H9 (cell line): ENCODE results near the gene TMPRSS9. TPM values are rescaled to one million over a fixed set of nuclear protein-coding genes. Genes with fewer than 3 reads are reported as not detected.

ENCODE experiments used
- DNase-seq: peaks from one replicate; pipeline ENCODE4 v3.0.0-alpha.2; 2017
- H2AFZ ChIP-seq: one replicate; pipeline ENCODE4 v1.6.1; 2013; ENCODE audit warnings: mild to moderate bottlenecking, low read length, control low read depth, moderate library complexity
- H2AK5ac ChIP-seq: 2 replicates; pipeline ENCODE4 v1.6.1; 2013; ENCODE audit warnings: low read length, control low read depth, mixed read lengths; ENCODE audit not compliant: insufficient read length
- H2BK120ac ChIP-seq: one replicate; pipeline ENCODE4 v1.6.1; 2013; ENCODE audit warnings: low read depth, mild to moderate bottlenecking, low read length, control low read depth, inconsistent platforms; ENCODE audit not compliant: poor library complexity, severe bottlenecking
- H2BK12ac ChIP-seq: 2 replicates; pipeline ENCODE4 v1.6.1; 2013; ENCODE audit warnings: low read length, control low read depth, mixed read lengths, low read depth; ENCODE audit not compliant: insufficient read length
- H2BK15ac ChIP-seq: 2 replicates; pipeline ENCODE4 v1.6.1; 2013; ENCODE audit warnings: low read depth, low read length, control low read depth
- H2BK20ac ChIP-seq: one replicate; pipeline ENCODE4 v1.6.1; 2013; ENCODE audit warnings: low read depth, mild to moderate bottlenecking, low read length, control low read depth, inconsistent platforms; ENCODE audit not compliant: poor library complexity, severe bottlenecking
- H2BK5ac ChIP-seq: 2 replicates; pipeline ENCODE4 v1.6.1; 2013; ENCODE audit warnings: low read length, control low read depth, mixed read lengths; ENCODE audit not compliant: insufficient read length
- H3K14ac ChIP-seq: 2 replicates; pipeline ENCODE4 v1.6.1; 2013; ENCODE audit warnings: low read length, control low read depth; ENCODE audit not compliant: insufficient read depth
- H3K18ac ChIP-seq: 2 replicates; pipeline ENCODE4 v1.6.1; 2013; ENCODE audit warnings: low read depth, mild to moderate bottlenecking, mixed read lengths, low read length, control low read depth; ENCODE audit not compliant: insufficient read length
- H3K23ac ChIP-seq: 2 replicates; pipeline ENCODE4 v1.6.1; 2013; ENCODE audit warnings: low read length, control low read depth, mixed read lengths, low read depth; ENCODE audit not compliant: insufficient read length
- H3K23me2 ChIP-seq: 2 replicates; pipeline ENCODE4 v1.6.1; 2013; ENCODE audit warnings: low read depth, mild to moderate bottlenecking, mixed read lengths, low read length, control low read depth; ENCODE audit not compliant: insufficient read length, poor library complexity, severe bottlenecking
- H3K27ac ChIP-seq: 2 replicates; pipeline ENCODE4 v1.5.1; 2013; ENCODE audit warnings: low read length, control low read depth, mixed read lengths, low read depth; ENCODE audit not compliant: insufficient read length
- H3K27me3 ChIP-seq: 2 replicates; pipeline ENCODE4 v1.6.1; 2013; ENCODE audit warnings: low read length, control low read depth, inconsistent platforms; ENCODE audit not compliant: insufficient read depth
- H3K4ac ChIP-seq: 2 replicates; pipeline ENCODE4 v1.6.1; 2013; ENCODE audit warnings: low read depth, mild to moderate bottlenecking, control low read depth, inconsistent platforms, low read length, moderate library complexity
- H3K4me1 ChIP-seq: 2 replicates; pipeline ENCODE4 v1.6.1; 2013; ENCODE audit warnings: low read length, control low read depth, inconsistent platforms; ENCODE audit not compliant: insufficient read depth
- H3K4me2 ChIP-seq: 2 replicates; pipeline ENCODE4 v1.6.1; 2013; ENCODE audit warnings: low read length, control low read depth, mixed read lengths; ENCODE audit not compliant: insufficient read length, insufficient read depth
- H3K56ac ChIP-seq: 2 replicates; pipeline ENCODE4 v1.6.1; 2013; ENCODE audit warnings: low read depth, mild to moderate bottlenecking, mixed read lengths, low read length, control low read depth; ENCODE audit not compliant: insufficient read length
- H3K79me1 ChIP-seq: 2 replicates; pipeline ENCODE4 v1.6.1; 2013; ENCODE audit warnings: low read depth, mild to moderate bottlenecking, moderate library complexity, low read length, control low read depth, inconsistent platforms; ENCODE audit not compliant: insufficient read depth, poor library complexity, severe bottlenecking
- H3K79me2 ChIP-seq: 2 replicates; pipeline ENCODE4 v1.6.1; 2013; ENCODE audit warnings: low read length, control low read depth, inconsistent platforms; ENCODE audit not compliant: insufficient read depth
- H3K9ac ChIP-seq: 2 replicates; pipeline ENCODE4 v1.6.1; 2013; ENCODE audit warnings: low read length, control low read depth, mixed read lengths; ENCODE audit not compliant: insufficient read length; ENCODE audit errors: extremely low read depth
- H3K9me3 ChIP-seq: one replicate; pipeline ENCODE4 v1.6.1; 2013; ENCODE audit warnings: low read depth, low read length, inconsistent platforms; ENCODE audit not compliant: control insufficient read depth
- H3T11ph ChIP-seq: one replicate; pipeline ENCODE4 v1.6.1; 2013; ENCODE audit warnings: mild to moderate bottlenecking, low read length, control low read depth, inconsistent platforms
- H4K20me1 ChIP-seq: one replicate; pipeline ENCODE4 v1.6.1; 2013; ENCODE audit not compliant: control insufficient read depth, insufficient read length, insufficient read depth
- H4K5ac ChIP-seq: 2 replicates; pipeline ENCODE4 v1.6.1; 2013; ENCODE audit warnings: low read depth, mild to moderate bottlenecking, mixed read lengths, low read length, control low read depth; ENCODE audit not compliant: insufficient read length
- H4K8ac ChIP-seq: replicated peaks from 2 replicates; pipeline ENCODE4 v1.6.1; 2013; ENCODE audit warnings: low read length, control low read depth, mixed read lengths, low read depth; ENCODE audit not compliant: insufficient read length
- H4K91ac ChIP-seq: 2 replicates; pipeline ENCODE4 v1.6.1; 2013; ENCODE audit warnings: low read depth, mild to moderate bottlenecking, moderate library complexity, mixed read lengths, low read length, control low read depth; ENCODE audit not compliant: insufficient read length
- H3K27ac Mint-ChIP-seq, 3 experiments: 2 replicates in 2 of 3; 3 replicates in 1 of 3; pipeline ENCODE4 v1.8.0; 2020 to 2021; ENCODE audit warnings: mixed read lengths in 3 of 3, mild to moderate bottlenecking in 1 of 3, moderate library complexity in 1 of 3
- H3K27me3 Mint-ChIP-seq: 2 replicates; pipeline ENCODE4 v1.8.0; 2021; ENCODE audit warnings: low read depth, mild to moderate bottlenecking, moderate library complexity, mixed read lengths
- H3K36me3 Mint-ChIP-seq, 3 experiments: 2 replicates in 2 of 3; 3 replicates in 1 of 3; pipeline ENCODE4 v1.8.0; 2020 to 2021; ENCODE audit warnings: low read depth in 3 of 3, mixed read lengths in 3 of 3; ENCODE audit not compliant: insufficient read depth in 1 of 3
- H3K4me1 Mint-ChIP-seq, 2 experiments: 2 replicates each; pipeline ENCODE4 v1.8.0; 2020; ENCODE audit warnings: mixed read lengths in 2 of 2
- H3K4me3 Mint-ChIP-seq, 2 experiments: 2 replicates in 1 of 2; 3 replicates in 1 of 2; pipeline ENCODE4 v1.8.0; 2020 to 2021; ENCODE audit warnings: mild to moderate bottlenecking in 2 of 2, mixed read lengths in 2 of 2, moderate library complexity in 1 of 2
- H3K9me3 Mint-ChIP-seq, 2 experiments: 2 replicates in 1 of 2; 3 replicates in 1 of 2; pipeline ENCODE4 v1.8.0; 2020; ENCODE audit warnings: mild to moderate bottlenecking in 2 of 2, mixed read lengths in 2 of 2, moderate library complexity in 1 of 2
- WGBS: extraction: QIAGEN DNeasy Blood & Tissue Kit; methylation state at CpG from one replicate; pipeline ENCODE4 v1.1.7; 2013; ENCODE audit warnings: missing lambda C conversion rate, low lambda C conversion rate, mixed read lengths; ENCODE audit not compliant: insufficient read length; ENCODE audit errors: extremely low coverage; 5-methylcytosine and 5-hydroxymethylcytosine counted together
- total RNA-seq: library from RNA; stranded (reverse); gene quantifications from 2 replicates; pipeline ENCODE4 v1.2.1, GENCODE V29; 2021
- TF ChIP-seq, protein P1 (sequence below): fragments of 200-600 bp; sonication (generic); conservative IDR thresholded peaks from 3 replicates; pipeline ENCODE4 v1.8.0; 2021; ENCODE audit warnings: antibody characterized with exemption, mild to moderate bottlenecking

TMPRSS9 gene
- total RNA-seq, 1 experiment from 2014 or later, result 0.24 TPM

DNA sequence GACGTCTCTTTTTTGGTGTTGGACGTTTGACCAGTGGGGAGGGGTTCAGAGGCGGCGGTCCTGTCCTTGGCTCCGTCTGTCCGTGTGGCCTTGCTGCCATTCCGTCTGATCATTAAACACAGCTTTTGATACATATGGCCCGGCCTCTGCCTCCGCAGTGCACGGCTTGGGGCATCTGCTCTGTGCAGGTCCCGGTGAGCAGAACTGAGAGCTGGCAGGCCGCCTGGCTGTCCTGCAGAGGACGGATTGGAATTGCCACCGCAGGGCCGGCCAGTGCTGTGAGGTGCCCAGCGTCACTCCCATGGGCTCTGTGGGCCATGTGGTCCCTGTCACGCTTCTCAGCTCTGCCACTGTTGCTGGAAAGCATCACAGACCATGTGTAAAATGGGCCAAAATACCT is 5.4 kb upstream of the TMPRSS9 start:
- TF ChIP-seq, protein P1, sequence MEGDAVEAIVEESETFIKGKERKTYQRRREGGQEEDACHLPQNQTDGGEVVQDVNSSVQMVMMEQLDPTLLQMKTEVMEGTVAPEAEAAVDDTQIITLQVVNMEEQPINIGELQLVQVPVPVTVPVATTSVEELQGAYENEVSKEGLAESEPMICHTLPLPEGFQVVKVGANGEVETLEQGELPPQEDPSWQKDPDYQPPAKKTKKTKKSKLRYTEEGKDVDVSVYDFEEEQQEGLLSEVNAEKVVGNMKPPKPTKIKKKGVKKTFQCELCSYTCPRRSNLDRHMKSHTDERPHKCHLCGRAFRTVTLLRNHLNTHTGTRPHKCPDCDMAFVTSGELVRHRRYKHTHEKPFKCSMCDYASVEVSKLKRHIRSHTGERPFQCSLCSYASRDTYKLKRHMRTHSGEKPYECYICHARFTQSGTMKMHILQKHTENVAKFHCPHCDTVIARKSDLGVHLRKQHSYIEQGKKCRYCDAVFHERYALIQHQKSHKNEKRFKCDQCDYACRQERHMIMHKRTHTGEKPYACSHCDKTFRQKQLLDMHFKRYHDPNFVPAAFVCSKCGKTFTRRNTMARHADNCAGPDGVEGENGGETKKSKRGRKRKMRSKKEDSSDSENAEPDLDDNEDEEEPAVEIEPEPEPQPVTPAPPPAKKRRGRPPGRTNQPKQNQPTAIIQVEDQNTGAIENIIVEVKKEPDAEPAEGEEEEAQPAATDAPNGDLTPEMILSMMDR, result no peak
- no CpG with 5 or more reads among the region's 17 CpGs for WGBS
- Histone ChIP-seq H2BK20ac (no peak overlapping the region), H3K79me1 (no peaks in the 10 kb centered on the region), H3K23me2 (no peaks in the 10 kb centered on the region), H3K14ac (no peak overlapping the region), H3K18ac (no peak overlapping the region), H3K56ac (no peak overlapping the region), H3K4me2 (no peak overlapping the region), H2BK12ac (no peak overlapping the region), H3K79me2 (no peaks in the 10 kb centered on the region), H2BK120ac (no peak overlapping the region), H3K9me3 (no peaks in the 10 kb centered on the region), H4K5ac (no peak overlapping the region), H2BK5ac (no peak overlapping the region), H4K20me1 (no peaks in the 10 kb centered on the region), H3K27me3 (no peaks in the 10 kb centered on the region), H4K91ac (no peak overlapping the region), H3K27ac (no peak overlapping the region), H4K8ac (no peak overlapping the region), H3K23ac (no peak overlapping the region), H2BK15ac (no peak overlapping the region), H3K9ac (no peak overlapping the region), H3K4ac (no peak overlapping the region), H3K4me1 (no peaks in the 10 kb centered on the region), H2AK5ac (no peak overlapping the region), H3T11ph (no peak overlapping the region), H2AFZ (no peak overlapping the region)
- peaks cover 17% of the 10 kb centered on the region for H3K27me3 Mint-ChIP-seq
- no peak overlapping the region for H3K27ac Mint-ChIP-seq
- no peak overlapping the region; a peak in 1 of 5 replicates for H3K4me3 Mint-ChIP-seq
- no peak for DNase-seq
- no peaks in the 10 kb centered on the region for H3K9me3 Mint-ChIP-seq
- peaks cover 0 to 2% (median 0%) of the 10 kb centered on the region in 3 experiments; a peak in 1 of 7 replicates for H3K36me3 Mint-ChIP-seq
- H3K4me1 Mint-ChIP-seq, result no peaks in the 10 kb centered on the region
